Umbilical cord (tissue), 2 donors: Measurements from ENCODE around the gene OLAH. TPM values are rescaled to one million over a fixed set of nuclear protein-coding genes. Genes with fewer than 3 reads are reported as not detected.
A peak's percentile ranks its signal among the peaks of the same experiment; 100 is the strongest.

Experiments used
- DNase-seq: peaks from one replicate; pipeline ENCODE4 v3.0.0-alpha.2; 2015; ENCODE audit warnings: low spot score
- total RNA-seq: library from RNA; depleted of rRNA; stranded (reverse); fragments of >200 nt; gene quantifications from one replicate; pipeline ENCODE4 v1.2.3, GENCODE V29; 2014; ENCODE audit warnings: low replicate concordance; ENCODE audit not compliant: insufficient read depth

The OLAH gene
- total RNA-seq, 1 donor from 2014 or later, result 13.2 TPM

DNA sequence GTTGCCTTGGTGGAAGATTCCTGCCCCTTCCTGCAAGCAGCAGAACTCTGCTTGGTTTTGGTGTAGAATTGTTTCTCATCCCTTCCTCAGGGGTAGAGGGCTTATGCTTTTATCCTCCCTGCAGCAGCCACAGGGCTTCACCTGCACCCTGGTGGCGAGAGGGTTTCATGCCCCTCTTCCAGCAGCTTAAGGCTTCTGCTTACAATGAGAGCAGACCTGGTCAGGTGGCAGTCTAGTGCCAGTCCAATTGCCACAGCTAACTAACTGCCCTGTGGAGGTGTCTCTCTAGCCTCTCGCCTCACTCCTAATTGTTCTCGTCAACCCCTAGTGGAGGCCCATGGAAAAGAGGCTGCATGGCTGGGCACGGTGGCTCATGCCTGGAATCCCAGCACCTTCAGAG is 25.5 kb downstream of the OLAH start:
- DNase-seq, result no peak

DNA sequence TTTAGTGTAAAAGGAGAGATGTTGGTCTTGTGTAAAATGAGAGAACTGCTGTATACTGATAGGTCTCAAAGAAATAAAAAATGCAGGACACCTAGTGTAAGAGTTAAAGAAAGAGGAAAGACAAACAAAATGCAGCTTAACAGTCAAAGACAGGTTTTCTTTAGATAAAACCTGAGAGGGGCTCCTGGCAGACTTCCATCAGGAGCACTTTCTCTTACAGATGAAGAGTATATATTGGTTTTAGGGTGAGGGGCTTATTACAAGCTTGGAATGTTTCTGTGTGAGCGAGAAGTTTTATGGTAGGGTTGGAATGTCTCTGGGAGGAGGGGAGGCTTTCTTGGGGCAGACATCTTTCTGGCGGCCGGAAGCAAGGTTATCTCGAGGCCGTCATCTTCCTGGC is 28.6 kb downstream of the OLAH start:
- no peak for DNase-seq

DNA sequence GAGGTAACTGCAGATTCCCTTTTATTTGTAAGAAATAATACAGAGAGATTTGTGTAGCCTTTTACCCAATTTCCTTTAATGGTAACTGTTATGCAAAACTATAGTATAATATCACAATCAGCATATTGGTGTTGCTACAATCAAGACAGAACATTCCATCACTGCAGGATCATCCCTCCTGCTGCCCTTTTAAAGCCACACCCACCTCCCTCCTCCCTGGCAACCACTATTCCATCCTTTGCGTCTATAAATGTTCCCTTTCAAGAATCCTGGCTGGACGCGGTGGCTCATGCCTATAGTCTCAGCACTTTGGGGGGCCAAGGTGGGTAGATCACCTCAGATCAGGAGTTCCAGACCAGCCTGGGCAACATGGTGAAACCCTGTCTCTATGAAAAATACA is 31.7 kb downstream of the OLAH start:
- DNase-seq, result no peak

DNA sequence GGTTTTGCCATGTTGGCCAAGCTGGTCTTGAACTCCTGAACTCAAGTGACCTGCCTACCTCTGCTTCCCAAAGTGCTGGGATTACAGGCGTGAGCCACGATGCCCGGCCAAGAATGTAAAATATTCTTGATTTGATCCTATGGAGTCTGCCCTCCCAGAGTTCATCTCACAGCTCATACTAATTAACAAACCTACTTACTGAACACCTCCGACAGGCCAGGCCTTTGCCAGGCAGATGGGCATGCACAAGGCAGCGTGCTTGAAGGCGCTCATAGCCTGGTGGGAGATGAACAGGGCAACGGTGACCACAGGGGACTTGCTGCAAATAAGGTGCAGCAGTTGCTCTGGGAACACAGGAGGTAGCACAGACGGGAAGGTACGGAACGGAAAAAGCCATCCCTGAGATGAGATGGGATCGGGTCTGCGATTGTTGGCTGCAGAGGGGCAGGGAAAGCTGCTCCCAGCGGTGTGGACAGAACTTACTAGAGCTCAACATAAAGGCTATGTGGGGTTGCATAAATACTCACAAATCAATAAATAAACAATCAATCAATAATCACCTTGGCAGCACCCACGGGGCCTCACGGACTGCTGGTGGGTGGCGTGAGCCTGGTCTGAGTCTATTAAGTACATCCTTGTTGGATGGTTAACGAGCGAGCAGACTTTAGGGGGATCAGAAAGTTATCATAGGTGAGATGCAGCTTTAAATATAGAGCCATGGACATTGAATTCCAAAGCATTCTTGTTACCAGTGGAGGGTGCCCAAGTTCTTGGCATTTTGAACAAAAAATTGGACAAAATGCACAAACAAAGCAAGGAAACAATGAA is 40.1 kb downstream of the OLAH start:
- no peak for DNase-seq

DNA sequence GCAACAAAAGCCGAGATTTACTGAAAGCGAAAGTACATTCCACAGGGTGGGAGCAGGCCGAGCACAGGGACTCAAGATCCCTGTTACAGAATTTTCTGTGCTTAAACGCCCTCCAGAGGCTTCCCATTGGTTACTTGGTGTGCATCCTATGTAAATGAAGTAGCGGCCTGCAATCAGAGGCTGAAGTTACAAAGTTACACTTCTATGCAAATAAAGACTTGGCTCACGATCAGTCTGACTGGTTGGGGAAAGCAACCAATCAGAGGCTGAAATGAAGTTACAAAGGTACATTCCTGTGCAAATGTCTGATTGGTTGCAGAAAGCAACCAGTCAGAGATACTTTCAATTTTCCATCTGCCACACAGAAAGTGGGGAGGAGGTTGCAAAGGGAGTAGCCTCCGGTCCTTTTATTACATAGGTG is 40.8 kb downstream of the OLAH start:
- DNase-seq, result peak; percentile 89

GRCh38 chr10:15088428-15089261 is 44.9 kb downstream of the OLAH start, which contains the start of gene ACBD7:
ACBD7 (minus strand) TSS chr10:15088776; CDS start chr10:15088728, 48 bp downstream.
- DNase-seq, result peak; percentile 83

DNA sequence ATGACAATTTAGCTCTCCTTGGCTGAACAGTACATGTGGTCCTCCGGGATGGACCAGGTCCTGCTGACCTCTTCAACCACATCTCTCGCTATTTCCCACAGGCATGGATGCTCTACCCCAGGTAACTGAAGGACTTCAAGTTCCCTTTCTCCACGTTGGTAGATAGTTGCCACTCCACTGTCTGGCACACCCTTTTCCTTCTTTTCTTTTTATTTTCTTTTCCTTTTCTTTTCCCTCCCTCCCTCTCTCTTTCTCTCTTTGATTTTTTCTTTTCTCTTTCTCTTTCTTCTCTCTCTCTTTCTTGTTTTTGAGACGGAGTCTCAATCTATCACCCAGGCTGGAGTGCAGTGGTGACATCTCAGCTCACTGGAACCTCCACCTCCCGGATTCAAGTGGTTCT is 47.7 kb downstream of the OLAH start:
- DNase-seq, result no peak

- no peak for DNase-seq
Observed at GRCh38 chr10:15092855-15093408, 49.2 kb downstream of the OLAH start.

DNA sequence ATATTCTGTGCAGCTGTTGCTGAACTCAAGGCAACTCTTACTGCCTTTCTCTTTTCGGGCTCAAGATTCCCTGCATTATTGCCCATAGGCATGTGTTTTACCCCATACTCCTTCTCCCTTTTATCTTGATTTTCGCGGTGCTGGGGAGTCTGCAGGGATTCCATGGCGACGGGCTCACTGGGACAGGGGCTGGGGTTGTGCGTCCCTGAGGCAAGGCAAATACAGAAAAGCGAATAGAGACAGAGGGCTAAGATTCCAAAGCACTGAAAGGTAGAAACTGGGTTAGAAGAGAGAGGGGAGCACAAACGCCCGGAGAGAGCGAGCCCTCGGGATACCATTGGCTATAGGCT is 52.9 kb downstream of the OLAH start:
- DNase-seq, result no peak

- DNase-seq, result peak; percentile 98
Observed at GRCh38 chr10:15097011-15097812, 53.5 kb downstream of the OLAH start, which contains the start of gene RPP38. RPP38 (plus strand) TSS chr10:15097355; CDS start chr10:15103315, 5,960 bp downstream.

DNA sequence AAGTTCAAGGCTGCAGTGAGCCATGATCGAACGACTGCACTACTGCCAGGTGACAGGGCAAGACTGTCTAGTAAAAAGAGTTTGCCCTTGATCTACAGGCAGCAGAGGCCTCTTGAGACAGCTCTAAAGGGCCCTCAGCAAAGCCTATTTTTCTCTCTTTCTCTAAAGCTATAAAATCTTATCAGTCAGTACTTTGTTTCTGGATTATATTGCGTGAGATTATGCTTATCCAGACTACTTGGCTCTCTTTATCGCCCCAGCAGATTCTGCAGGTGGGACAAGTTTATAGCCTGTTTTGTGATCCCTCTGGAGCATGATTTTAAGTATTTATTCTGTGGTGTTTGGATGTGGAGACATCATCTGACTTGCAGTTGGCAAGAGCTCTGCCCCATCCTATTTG is 56.1 kb downstream of the OLAH start:
- peak; percentile 18 for DNase-seq

- no peak for DNase-seq
Observed at GRCh38 chr10:15103513-15103912, 59.8 kb downstream of the OLAH start.

- peak; percentile 67 for DNase-seq
Observed at GRCh38 chr10:15106352-15107013, 62.7 kb downstream of the OLAH start.

- no peak for DNase-seq
Observed at GRCh38 chr10:15112657-15113056, 68.9 kb downstream of the OLAH start.

DNA sequence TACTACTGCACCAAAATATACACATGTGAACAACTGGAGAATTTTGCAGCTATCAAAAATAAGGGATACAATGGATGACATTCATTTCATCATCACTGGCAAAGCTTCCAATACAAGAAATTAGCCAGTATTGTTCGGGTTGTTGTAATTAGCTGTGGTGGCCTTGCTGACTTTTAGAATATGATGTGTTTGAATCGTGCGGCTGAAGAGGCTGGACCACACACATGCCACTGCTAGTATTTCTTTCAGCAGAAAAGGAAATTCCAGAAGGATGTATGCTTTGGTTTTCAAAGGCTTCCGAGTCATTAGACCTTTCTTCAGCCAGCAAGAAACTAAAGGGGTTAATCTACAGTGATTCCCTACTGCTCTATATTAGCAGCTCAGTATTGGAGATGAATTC is 70.0 kb downstream of the OLAH start:
- no peak for DNase-seq

GRCh38 chr10:15116225-15116624 is 72.5 kb downstream of the OLAH start:
- DNase-seq, result no peak

DNA sequence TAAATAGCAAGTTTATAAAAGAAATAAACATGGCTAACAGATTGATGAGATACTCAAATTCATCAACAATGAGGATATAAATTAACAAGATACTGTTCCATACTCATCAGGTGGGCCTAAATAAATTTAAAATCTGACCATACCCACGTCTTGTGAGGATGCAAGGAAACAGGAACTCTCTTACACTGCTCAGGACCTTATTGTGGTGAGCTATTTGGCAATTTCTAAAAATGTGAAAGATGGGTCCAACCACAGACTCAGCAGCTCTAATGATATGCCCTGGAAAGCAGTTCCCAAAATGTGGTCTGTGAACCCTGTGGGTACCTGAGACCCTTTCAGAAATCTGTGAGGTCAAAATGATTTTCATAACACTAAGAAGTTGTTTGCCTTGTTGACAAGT is 74.9 kb downstream of the OLAH start:
- DNase-seq, result no peak

DNA sequence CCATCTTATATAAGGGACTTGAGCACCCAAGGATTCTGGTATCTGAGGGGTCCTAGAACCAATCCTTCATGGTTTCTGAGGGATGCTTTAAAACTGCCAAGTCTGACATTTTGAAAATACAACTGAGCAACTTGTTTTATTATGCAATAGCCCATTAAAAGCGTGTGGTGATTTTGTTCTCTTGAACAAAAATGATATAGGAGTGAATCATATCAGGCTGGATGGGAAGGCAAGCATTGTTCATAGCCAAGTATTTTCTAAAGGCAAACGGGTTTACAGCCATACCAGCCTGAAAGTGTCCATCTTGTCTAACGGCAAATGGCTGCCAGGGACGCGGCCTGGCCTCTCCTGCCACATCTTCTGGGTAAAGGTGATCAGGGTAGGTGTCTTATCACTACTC is 76.8 kb downstream of the OLAH start:
- DNase-seq, result no peak

DNA sequence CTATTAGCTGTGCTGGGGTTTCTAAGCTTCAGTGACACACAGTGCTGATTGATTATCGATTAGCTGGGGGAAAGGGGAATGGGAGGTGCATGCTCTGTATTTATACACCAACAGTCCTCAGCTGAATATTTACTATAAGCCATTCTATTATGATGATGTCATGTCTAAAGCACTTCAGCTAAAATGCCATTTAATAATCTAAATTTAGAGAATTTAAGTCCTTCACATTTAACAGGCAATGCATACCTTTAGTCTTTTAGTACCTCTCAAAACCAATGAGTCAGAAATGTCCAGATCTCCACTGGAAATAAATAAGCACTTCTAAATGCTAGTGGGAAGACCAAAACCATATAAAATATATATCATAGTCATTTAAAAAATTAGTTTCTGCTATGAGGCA is 78.0 kb downstream of the OLAH start:
- DNase-seq, result no peak

- no peak for DNase-seq
Observed at GRCh38 chr10:15122477-15123030, 78.8 kb downstream of the OLAH start.
